Cortex of kidney (tissue), 1 donor: Measurements from ENCODE around the gene APOBR.
"Not testable (repeated sequence)": the region's sequence is repeated elsewhere in the genome, so short reads cannot be mapped to it uniquely, and the experiment has no call there.

ENCODE experiments used
- DNase-seq: peaks from one replicate; lab custom pipeline; 2025; lab: John Stamatoyannopoulos, UW

APOBR gene, protein sequence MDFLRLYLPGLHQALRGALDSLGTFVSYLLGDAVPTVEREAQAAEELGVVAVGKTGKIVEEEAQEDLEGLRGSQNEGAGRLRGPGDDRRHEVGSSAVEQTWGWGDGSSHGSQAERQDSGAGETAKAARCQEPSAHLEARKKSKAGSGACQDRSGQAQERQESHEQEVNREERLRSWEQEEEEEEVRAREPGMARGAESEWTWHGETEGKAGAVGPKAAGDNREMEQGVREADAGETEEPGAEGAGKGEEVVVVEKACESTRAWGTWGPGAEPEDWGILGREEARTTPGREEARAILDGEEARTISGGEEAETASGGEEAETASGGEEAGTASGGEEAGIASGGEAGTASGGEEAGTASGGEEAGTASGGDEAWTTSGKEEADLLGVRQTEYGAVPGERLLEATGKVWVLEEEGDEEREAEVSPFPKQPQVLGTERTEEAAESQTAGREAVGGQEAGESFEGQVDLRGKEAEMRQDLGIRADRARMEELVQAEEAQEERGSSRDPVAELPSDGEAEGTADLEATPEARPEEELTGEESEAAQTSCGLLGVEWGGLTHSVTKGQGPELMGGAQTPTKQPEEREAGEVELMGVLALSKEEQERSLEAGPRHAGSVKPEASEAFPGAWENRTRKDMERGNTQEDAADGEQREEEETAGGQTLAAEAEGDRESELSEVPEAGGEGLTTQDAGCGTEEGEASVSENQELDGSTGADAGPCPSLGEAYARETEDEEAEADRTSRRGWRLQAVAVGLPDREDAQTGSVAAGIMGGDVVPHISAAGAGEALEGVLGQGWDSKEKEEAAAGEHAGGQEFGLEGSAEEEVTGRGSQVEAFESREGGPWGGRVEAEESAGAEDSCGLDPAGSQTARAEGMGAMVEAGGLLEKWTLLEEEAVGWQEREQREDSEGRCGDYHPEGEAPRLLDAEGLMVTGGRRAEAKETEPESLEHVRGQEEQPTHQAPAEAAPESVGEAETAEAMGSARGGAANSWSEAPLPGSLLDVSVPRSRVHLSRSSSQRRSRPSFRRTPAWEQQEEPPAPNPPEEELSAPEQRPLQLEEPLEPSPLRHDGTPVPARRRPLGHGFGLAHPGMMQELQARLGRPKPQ

DNA sequence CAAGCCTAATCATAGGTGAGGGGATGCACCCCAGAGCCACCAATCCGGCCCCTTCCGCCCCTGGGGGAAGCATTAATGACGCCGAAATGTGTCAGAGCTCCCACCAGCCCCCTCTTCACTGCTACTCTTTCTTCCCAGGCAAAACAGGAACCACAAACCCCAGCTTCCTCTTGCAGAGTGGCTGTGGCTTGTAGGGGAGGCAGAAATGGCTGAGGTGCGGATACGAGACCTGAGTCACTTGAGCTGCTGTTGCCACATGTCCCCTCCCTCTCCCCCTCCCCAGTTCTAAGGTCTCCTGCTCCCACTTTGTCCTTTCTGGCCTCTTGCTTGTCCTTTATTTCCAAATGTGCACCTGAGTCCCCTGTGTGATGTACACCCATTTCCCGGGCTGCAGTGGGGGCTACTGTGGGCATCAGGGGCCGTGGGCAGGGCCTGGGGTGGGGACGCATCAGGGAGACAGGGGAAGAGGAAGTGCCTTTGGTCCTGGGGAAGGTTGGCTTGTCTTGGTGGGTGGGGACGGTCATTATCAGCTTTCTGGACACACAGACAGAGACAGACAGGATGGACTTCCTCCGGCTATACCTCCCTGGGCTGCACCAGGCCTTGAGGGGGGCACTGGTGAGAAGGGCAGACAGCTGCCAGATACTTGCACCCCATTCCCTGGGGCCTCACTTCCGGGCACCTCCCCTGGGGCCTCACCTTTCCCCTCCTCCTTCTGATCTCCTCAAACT, at the start of gene APOBR:
Gene APOBR, plus strand, starts transcription at position 523 of the 731 bp plus-strand sequence. Its CDS starts 39 bp downstream, at position 562.
- DNase-seq = no peak

DNA sequence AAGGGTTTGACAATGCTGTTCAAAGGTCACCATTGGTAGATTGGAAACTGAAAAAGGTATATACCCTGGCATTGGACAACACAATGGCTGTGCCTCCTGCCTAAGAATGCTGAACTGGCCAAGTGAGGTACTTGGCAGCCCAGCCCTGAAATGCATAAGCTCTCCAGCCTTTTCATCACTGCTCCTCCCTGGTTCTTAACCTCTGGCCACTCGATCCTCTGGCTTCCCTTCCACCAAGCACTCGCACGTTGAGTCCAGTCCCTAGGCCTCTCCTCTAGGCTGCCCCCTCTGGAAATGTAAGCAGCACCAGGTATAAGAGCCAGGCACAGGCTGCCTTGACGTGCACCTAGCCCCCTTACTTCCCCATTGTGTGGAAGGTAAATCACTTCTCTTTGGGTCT, 48.1 kb upstream of the APOBR start:
- DNase-seq = not testable (repeated sequence)

DNA sequence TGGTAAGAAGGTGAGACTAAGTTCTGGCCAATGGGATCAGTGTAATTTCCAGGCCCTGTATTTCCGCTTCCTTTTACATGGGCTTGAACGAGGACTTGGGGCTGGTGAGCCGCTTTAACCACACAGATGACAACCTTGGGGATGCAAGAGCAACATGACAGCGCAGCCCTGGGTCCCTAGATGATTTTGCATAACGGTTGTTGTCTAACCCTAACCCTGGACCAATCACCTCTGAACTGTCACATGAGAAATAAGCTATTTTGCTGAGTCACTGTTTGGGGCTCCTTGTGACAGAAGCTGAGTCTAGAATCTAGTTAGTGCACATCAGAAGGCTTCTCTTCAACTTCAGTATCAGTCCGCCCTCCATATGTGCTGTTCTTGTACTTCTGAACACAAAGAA, 47.4 kb upstream of the APOBR start:
- DNase-seq = not testable (repeated sequence)

DNA sequence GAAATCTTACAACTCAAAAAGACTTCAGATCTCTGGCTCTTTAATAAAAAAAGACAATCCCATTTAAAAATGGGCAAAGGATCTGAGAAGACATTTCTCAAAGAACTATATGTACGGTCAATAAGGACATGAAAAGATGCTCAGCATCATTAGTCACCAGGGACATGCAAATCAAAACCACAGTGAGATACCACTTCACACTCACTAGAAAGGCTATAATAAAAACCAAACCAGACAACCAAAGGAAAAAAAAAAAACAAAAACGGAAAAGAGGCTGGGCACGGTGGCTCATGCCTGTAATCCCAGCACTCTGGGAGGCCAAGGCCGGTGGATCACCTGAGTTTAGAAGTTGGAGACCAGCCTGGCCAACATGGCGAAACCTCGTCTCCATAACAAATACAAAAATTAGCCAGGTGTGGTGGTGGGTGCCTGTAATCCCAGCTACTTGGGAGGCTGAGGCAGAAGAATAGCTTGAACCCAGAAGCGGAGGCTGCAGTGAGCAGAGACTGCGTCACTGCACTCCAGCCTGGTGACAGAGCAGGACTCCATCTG, 20.7 kb upstream of the APOBR start:
- DNase-seq = no peak

DNA sequence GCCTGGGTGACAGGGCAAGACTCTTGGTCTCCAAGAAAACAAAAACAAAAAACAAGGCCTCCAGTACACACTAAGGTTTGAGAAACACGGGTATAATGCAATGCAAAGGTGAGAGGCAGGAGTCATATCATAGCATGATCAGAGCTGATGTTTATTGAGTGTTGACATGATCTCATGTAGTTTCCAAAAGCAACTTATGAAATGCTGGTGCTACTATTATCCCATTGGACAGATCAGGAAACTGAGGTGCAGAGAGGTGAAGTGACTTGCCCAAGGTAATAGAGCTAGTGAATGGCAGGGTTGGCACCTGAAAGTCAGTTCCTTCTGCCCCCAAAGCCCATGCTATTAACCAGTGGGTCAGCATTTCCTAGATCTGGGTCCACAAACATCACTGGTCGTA, 19.2 kb upstream of the APOBR start:
- no peak for DNase-seq

DNA sequence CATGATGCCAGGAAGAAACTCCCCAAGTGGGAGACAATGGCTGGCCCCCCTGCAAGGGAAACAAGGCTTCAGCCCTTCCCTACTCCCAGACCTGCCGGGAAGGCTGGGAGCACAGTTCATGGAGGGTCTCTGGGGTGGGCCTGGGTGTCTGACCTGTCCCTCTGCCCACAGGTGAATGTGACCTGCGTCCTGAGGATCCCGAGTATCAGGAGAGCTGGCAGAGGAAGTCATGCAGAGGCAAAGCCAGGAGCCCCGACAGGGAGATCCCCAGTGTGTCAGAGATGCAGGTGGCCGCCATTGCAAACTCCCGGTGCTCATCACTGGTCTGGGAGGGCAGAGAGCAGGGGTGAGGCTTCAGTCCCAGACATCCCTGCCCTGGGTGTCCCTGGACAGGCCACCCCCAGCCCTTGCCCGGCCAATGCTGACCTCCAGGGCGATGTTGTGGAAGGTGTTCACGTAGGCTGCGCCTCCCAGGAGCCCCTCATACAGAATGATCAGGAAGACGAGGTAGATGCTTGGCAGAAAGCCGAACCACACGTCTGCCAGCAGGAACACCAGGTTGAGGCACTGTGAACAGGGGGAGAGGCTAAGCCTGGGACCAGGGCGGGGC, 17.0 kb upstream of the APOBR start:
- DNase-seq = no peak

DNA sequence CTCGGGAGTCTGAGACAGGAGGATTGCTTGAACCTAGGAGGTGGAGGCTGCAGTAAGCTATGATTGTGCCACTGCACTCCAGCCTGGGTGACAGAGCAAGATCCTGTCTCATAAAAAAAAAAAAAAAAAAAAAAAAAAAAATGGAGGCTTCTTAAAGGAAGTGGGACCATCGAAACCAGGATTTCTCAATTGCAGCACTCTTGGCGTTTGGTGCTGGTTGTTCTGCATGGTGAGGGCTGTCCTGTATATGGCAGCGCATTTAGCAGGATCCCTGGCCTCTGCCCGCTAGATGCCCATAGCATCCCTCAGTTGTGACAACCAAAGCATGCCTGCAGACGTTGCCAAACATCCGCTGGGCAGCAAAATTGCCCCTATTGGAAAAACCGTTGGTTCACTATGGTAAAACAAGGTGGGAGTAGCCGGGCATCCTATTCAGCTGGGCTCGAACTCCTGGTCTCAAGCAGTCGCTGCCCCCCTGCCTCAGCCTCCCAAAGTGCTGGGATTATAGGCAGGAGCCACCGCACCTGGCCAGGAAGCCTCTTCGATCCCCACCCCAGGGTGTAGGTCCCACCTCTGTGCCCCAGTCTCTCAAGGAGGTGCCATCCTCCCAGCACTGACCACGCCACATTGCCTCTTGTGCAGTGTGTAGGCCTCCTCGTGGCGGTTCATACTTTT, 15.8 kb upstream of the APOBR start:
- DNase-seq = no peak

DNA sequence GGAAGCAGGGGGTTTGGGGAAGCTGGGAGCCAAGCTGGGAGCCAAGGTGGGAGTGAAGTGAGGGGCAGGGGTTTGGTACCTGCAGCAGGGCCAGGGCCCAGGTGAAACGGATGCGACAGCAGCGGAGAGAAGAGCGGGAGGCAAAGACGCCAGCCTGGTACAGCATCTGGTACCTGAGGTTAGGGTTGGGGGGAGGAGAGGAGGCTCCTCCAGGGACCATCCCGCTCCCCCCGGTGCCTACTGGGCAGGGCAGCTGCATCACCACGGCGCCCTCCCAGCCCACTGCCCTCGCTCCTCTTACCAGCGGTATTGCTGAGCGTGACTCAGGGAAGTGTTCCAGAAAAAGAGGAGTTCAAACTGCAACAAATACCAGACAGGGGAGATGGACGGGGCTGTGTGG, 12.4 kb upstream of the APOBR start:
- DNase-seq = no peak

DNA sequence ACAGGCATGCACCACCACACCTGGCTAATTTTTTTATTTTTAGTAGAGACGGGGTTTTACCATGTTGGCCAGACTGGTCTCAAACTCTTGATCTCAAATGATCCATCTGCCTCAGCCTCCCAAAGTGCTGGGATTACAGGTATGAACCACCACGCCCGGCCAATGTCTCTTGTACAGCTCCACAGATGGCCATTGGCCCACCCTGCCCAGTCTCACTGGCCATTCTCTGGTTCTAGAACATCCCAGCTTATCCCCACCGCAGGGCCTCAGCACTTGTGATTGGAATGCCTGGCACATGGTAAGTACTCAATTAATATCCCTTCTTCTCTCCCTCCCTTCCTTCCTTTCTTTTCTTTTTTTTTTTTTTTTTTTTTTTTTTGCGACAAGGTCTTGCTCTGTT, 11.1 kb upstream of the APOBR start:
- DNase-seq = not testable (repeated sequence)

DNA sequence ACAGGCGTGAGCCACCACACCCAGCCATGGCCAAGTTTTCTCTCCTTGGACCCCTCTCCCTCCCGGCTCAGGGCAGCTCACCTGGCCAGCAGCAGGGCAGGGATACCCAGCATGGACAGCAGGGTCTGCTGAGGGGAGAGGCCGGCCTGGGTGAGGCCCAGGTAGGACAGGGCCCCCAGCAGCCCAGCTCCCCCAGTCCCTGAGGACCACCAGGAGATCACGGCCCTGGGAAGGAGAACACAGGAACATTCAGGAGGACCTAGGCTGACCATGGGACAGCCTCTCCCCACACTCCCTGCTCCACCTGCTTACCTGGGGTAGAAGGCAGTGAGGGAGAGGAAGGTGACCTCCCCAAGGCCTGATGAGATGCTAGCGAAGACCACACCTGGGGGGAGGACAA, 8.2 kb upstream of the APOBR start:
- no peak for DNase-seq

DNA sequence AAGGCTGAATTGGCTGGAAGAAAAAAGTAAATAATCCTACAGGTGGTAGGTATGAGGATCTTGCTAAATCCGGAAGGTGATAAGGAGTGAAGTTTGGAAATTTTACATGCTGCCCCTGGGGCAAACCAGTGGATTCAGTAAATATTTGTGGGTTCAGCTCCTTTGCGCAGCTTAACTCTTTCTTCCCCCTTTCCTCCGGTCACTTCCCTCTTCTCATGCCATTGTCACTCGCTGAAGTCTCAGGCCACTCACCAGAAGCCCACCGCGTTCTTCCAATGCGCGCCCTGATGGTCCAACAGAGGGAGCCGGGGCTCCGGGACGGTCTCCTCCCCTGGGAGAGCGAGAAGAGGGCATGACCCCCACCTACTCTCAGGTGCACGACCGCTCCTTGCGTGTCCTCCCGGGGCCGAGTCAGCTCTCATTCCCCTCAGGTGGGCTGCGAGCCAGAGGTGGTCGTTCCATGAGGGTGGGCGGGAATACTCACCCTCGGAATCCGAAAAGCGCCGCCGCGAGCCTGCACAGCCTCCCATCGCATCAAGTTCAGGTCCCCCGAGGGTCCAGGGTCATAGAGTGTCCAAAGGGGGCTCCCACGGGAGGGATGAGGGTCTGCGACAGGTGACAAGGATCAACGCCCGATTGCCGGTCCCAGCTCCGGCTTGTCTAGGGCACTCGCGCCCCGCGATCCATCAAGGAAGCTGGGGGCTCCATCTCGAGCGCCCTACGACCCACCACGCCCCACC, 3.0 kb upstream of the APOBR start:
- no peak for DNase-seq

DNA sequence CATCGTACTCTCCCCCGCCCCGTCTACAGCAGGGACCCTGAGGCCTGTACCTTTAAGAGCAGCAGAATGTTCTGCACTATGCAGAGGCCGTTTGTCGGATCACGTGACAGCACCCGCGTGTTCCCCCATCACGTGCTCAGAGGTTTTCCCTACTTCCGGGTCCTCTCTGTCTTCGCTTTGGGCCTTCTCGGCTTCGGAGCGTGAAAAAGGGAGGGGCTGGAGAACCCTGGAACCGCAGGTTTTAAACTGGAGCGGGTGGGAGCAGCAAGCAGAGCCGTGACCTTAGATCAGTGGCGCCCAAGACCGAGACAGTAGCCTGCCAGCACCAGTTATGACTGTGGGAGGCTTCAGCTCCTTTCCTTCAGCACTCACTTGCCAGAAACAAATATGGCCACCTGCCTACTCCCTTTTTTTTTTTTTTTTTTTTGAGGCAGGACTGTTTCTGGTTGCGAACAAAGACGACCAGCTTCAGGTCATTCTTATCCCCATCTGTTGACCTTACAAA, 2.4 kb upstream of the APOBR start, which contains the start of gene CLN3:
Gene CLN3, minus strand, starts transcription at position 105 of the 505 bp plus-strand sequence. CDS start 315 bp downstream, outside the sequence.
- DNase-seq = no peak

DNA sequence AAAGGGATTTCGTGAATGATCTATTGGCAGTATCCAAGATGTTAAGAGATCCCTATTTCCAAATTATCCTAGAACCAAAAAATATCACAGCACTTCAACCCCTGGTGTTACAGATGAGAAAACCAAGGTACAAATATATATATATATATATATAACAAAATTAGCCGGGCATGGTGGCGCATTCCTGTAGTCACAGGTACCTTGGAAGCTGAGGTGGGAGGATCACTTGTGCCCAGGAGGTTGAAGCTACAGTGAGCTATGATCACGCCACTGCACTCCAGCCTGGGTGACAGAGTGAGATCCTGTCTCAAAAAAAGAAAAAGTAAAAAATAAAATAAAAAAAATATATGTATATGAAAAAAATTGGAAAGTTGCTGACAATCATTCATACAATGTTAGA, 1.9 kb upstream of the APOBR start:
- DNase-seq = no peak

DNA sequence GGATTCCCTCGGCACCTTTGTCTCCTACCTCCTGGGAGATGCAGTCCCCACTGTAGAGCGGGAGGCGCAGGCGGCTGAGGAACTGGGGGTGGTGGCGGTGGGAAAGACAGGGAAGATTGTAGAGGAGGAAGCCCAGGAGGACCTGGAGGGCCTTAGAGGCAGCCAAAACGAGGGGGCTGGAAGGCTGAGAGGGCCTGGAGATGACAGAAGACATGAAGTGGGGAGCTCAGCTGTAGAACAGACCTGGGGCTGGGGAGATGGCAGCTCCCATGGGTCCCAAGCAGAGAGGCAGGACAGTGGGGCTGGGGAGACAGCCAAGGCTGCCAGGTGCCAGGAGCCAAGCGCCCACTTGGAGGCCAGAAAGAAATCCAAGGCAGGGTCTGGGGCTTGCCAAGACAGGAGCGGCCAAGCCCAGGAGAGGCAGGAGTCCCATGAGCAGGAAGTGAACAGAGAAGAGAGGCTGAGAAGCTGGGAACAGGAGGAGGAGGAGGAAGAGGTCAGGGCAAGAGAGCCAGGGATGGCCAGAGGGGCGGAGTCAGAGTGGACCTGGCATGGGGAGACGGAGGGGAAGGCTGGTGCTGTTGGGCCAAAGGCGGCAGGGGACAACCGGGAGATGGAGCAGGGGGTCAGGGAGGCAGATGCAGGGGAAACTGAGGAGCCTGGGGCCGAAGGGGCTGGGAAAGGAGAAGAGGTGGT, 803 bp downstream of the APOBR start:
- DNase-seq = no peak

DNA sequence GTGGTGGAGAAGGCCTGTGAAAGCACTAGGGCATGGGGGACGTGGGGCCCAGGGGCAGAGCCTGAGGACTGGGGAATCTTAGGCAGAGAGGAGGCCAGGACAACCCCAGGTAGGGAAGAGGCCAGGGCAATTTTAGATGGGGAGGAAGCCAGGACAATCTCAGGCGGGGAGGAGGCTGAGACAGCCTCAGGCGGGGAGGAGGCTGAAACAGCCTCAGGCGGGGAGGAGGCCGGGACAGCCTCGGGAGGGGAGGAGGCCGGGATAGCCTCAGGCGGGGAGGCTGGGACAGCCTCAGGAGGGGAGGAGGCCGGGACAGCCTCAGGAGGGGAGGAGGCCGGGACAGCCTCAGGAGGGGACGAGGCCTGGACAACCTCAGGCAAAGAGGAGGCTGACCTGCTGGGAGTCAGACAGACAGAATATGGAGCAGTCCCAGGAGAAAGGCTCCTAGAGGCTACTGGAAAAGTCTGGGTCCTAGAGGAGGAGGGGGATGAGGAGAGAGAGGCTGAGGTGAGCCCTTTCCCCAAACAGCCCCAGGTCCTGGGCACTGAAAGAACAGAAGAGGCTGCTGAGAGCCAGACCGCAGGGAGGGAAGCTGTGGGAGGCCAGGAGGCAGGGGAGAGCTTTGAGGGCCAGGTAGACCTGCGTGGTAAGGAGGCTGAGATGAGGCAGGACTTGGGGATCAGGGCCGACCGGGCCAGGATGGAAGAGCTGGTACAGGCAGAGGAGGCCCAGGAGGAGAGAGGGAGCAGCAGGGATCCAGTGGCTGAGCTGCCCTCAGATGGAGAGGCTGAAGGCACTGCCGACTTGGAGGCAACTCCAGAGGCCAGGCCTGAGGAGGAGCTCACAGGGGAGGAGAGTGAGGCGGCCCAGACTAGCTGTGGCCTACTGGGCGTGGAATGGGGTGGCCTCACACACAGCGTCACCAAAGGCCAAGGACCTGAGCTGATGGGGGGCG, 1.6 kb downstream of the APOBR start:
- DNase-seq = no peak

DNA sequence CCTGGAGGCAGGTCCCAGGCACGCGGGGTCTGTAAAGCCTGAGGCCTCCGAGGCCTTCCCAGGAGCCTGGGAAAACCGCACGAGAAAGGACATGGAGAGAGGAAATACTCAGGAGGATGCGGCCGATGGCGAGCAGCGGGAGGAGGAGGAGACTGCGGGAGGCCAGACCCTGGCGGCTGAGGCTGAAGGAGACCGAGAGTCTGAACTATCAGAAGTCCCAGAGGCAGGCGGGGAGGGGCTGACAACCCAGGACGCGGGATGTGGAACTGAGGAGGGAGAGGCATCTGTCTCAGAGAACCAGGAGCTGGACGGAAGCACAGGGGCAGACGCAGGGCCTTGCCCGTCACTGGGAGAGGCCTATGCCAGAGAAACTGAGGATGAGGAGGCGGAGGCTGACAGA, 2.4 kb downstream of the APOBR start:
- DNase-seq = no peak

DNA sequence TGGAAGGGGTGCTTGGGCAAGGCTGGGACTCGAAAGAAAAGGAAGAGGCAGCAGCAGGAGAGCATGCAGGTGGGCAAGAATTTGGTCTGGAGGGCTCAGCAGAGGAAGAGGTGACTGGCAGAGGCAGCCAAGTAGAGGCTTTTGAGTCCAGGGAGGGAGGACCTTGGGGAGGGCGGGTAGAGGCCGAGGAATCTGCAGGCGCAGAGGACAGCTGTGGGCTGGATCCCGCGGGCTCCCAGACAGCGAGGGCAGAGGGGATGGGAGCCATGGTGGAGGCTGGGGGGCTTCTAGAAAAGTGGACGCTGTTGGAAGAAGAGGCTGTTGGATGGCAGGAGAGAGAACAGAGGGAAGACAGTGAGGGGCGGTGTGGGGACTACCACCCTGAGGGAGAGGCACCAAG, 2.9 kb downstream of the APOBR start:
- DNase-seq = no peak
